GM18517 (cell line): ENCODE data around the gene OPN1SW.

Experiments
- ATAC-seq: cut with Tn5 transposase; IDR thresholded peaks from one replicate; pipeline ENCODE4 v1.9.1; 2021; ENCODE audit warnings: mild to moderate bottlenecking, moderate library complexity; ENCODE audit not compliant: unreplicated experiment

The OPN1SW gene

DNA sequence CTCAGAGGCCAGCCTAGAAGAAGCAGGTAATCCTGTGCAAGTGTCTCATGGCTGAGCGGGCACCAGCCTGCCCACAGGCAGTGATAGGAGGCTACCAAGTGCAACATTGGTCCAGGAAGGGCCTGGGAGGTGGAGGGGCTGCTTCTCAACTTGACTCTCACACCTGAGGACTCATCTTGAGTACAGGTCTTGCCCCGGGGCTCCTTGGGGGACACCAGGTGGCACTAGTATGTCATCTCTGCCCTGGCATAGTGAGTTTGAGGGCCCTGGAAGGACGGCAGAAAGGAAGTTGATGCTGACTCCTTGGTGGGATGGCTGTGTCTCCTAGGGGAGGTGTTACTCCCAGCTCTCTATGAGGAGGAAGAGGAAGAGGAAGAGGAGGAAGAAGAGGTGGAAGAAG, 18.4 kb upstream of the OPN1SW start:
- no peak for ATAC-seq

DNA sequence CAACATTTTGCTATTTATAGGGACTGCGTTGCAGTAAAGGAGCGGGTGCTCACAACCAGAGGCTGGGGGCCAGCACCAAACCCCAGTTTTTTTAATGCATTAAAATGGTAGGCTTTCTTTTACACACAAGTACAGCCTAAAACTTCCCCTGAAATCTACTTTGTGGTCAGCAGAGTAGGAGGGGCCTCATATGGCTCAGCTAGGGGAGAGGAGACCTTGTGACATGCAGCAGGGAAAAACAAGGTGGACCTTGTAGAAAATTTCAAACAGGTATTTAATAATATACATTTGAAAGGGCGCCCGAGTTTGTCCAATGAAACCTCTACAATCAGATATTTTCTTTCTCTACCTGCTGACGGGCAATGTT, 17.6 kb upstream of the OPN1SW start:
- ATAC-seq: no peak

DNA sequence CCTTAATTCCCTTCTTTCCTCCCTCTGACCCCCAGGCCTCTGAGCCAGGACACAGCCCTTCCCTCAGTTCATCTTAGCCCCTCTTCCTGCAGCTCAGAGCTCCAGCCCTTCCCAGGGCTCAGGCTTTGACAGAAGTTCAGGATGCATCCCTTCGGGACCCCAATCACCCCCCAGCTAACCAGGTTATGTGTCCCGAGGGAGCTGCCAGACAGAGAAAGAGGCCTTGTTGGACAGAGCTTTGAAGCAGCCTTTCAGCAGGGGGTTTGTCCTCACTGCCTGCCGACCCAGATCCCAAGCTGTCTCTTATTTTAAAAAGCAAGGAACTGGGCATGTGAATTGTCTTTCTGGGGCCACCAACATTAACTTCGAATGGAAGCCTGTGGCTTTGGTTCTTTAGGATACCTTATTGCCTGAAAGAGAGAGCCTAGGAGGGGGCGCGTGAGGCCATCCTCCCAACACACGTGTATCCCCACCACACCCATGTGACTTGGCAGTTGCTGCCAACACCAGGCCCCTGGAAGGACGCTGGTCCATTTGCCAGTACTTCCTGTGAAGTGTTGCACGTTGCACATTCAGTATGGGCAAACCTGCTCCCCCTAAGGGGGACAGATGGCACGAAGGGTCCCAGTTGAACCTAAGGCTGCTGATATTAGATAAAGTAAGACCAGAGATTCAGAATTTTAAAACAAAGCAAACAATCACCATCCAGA, 17.0 kb upstream of the OPN1SW start:
- ATAC-seq: no peak

DNA sequence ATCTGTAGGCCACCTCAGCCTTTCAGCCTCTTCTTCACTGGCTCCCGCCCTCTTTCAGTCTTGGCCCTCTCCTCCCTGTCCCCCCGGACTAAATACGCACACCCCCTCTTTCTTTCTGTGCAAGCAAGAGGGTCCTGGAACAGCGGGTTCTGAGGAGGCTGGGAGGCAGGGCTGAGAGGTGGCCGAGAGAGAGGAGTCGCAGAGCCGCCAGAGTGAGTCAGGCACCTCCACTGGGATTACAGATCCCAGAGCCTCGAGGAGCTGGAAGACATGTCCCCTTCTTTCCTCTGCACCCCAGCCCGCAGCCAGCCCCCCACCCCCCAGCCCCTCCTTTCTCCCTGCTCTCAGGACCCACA, 16.4 kb upstream of the OPN1SW start:
- no peak for ATAC-seq

DNA sequence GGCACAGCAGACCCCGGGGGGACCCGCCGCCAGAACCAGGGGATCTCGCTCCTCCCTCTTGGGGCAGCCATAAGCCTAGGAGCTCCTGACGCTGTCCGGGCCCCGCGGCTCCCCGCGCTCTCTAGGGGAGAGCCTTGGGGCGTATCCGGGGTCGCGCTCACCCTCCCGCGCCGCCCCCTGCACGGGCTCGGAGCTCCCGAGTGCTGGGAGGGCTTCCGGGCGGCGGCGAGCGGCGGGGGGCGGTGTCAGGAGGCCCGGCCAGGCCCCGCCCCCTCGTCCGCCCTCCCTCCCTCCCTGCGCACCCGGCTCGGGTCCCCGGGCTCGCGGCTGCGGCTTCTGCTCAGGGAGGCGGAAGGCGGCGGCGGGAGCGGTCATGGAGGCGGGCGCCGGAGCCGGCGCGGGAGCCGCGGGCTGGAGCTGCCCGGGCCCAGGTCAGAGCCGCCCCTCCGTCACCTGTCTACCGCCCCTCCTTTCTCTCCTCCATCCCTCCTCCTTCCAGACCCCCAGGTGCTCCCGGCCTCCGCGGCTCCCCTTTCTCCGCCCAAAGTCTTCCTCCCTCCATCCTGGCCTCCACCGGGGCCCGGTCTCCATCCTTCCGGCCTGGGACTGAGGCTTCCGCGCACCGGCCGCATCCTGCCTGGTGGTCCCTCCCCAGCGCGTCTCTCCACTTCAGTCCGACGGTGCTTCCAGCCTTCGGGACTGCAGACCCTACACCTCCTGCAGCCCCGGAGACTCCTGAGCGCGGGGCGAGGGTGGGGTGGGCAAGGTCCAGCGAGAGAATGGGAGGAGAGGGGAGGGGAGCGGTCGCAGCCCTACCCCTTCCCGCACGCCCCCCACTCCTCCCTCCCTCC, 15.8 kb upstream of the OPN1SW start, which contains the start of gene CCDC136:
Gene CCDC136 (plus strand): TSS at position 848 of the 851 bp plus-strand sequence. CDS start 444 bp downstream, outside the sequence.
- peak; percentile 73 for ATAC-seq

DNA sequence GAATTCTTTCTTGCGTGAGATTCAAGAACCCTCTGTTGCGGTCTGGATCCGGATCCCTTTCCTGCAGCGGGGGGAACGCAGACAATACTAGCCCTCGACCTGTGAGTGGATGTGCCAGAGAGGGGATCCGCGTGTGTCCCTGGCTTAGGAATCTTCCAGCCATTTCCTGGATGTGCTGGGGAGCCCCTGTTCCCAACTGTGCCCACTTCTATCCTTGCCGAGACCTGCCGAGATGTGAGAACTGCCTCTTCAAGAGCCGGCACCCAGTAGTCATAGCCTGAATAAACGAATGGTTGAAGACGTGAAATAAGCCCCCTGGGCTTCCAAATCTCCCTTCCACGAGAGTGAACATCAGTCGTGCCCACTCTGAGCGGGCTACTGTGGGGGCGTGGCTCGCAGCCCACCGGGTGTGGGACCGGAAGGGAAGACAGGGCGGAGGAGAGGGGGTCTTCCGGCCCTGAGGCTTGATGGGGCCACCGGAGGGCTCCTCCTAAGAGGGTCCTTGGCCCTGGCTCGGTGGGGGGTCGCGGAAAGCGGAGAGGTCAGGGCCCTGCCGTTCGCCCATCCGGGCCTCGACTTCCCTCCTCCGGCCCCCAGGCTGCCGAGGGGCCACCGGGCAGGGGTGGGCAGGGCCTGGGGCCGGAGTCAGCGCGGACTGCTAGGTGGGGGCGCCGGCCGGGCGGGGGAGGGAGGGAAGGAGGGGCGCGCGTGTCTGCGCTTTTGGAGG, 14.9 kb upstream of the OPN1SW start:
- no peak for ATAC-seq

DNA sequence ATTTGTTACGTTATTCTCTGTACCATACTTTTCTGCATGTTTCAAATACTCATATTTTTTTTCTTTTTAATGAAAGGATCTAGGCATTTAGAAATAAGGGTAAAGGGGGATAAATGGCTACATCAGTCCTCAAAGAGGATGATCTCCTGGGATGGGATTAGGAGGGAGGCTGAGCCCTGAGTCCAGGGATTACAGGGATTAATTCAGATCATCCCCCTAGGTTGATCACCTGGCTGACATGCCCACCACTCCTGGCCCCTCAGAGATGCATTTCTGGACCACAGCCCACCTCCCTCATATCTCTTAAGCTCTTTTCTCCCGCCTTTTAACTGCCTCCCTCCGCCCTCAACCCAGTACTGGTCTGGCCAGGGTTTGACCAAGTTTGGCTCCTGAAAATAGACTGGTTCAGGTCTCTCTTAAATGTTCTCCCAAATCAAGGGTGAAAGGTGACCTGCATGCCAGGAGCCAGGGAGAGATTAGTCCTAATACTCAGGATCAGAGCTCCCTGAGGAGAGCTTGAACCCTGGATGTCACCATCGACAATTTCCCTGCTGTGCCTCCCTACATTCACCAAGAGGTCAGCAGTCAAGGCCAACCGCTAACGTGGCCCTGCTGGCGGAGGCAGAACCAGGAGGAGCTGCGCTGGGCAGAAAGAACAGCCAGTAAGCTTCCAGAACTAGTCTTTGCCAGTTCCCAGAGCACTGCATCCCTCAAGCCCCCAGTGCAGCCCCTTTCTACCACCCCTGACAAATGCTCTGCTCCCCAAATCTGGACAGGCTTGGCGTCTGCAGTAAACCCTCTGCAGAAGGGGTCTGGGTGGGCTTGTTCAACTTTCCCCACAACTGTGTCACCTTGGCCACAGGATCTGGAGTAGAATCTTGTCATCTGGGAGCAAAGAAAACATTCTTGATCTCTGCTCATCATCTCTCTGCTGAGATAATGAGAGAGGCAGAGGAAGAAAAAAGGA, 13.1 kb upstream of the OPN1SW start:
- ATAC-seq: no peak

DNA sequence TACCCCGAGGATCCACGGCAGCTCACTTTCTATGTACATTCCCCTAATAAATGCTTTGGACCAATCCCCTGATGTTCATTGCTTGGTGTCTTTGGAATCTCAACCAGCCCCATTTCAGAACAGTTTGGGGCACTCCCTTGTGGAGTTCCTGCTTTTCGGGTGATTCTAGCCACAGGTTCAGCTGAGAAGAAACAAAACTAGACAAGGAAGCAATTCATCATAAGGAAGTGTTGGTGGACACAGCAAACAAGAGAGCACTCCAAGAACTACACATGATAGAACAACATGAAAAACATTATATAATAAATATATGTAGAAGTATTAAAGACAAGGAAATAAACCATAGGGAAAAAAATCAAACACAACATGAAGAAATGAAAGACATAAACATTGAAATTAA, 10.1 kb upstream of the OPN1SW start:
- no peak for ATAC-seq

DNA sequence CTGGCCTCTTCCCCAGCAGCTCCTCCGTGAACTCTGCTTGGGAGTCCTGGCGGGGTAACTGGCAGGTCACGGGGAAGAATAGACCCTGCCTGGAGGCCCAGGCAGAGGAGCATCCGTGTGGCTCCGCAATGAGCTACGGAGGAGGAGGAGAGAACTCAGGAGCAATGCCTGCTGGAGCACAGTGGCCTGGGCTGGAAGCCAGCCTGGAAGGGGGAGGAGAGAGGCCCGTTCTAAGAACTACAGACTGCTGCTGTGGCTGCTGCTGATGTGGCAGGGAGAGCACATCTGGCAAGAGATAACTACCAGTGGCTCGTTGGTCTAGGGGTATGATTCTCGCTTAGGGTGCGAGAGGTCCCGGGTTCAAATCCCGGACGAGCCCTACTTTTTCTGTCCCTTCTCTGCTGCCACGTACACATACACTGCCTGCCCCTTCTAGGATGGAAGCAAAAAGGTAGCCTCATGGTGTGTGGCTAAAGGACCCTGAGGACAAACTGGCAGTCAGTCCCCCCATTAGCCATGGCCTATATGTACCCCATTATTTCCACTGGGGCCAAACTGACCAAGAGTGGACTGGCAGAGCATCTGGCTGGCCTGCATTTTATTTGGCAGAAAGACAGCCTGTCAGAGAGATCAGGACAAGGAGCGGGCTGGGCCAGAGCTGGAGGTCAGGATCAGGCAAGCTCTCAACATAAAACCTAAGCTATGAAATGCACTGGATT, 7.7 kb upstream of the OPN1SW start:
- no peak for ATAC-seq

DNA sequence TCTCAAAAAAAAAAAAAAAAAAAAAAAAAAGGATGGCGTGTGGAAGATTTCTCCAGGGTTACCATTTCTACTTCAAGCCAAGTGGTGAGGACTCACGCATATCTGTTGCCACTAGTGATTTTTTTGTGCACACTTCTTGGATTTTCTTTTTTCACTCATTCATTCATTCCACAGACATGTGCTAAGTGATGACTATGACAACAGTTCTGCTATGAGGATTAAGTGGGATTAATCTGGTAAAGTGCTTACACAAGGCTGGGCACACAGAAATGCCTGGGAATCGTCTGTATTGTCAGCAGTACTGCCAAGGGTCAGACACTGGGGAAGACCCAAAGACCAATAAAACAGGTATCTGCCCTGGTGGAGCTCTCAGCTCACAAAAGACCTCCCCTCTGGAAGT, 6.3 kb upstream of the OPN1SW start:
- ATAC-seq: no peak

DNA sequence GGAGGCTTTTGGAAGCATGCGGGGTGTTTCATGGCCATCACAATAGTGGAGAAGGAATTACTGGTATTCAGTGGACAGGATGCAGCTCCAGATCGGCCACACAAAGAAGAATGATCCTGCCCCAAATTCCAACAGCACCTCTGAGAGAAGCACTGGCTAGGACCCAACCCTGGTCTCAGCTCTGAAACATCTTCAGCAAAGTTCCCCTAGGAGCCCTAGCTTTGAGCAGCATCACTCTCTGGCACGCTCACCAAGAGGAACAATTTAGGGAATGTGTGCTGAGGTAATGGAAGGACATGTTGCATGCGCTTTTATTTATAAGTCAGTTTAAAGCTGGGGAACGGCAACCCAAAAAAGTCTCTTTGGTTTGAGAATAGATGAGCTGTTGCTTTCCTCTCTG, 5.5 kb upstream of the OPN1SW start:
- ATAC-seq: no peak

DNA sequence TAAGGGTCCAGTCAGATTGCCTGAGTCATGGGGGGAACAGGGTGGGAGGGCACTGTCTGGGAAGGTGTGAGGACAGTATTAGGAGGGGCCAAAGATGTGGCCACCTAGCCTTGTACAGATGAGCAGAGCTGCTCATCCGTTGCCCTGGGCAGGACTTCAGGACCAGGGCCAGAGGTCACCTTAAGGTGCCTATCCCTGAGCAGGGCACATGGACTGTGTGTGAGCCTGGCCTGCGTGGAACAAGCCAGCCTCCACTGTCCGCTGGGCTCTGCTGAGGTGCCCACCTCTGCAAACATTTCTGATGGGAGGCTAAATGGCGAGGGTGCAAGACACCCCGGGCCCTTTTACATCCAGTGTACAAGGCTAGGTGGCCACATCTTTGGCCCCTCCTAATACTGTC, 3.4 kb upstream of the OPN1SW start:
- no peak for ATAC-seq

DNA sequence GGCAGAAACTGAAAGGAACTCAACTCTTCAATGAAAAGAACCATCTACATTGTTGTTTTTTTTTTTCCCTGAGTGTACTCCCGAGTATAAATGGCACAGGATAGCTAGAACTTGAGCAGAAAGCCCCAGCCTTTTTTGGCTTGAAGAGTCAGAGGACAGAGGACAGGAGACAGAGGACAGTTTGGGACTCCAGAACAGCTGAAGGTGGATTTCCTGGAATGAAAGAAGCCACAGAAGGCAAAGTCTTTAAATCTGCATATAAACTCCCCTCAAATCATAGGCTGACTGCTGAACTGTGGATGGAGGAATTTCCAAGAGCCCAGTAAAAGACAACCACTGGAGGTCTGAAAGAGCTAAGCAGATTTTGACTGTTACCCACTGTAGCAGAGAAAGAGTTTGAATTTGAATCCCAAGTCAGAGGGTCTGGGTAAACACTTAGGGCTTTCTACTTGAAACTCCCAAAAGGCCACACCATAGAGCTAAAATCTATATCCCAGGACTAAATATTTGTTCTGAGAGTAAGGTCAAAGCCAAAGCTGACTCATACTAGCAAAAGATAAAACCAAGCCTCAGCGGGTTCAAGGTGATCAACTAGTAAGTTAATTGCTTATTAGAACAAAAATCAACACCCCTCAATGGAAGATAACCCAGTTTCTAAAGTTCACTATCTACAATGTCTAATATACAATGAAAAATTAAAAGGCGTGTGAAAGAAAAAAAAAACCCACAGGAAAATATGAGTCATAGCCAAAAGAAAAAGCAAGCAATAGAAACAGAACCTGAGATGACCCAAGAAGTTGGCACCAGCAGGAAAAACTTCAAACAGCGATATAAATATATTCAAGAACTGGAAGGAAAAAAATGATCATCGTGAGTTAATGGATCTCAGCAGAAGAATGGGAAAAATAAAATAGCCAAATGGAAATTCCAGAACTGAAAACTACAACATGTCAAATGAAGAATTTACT, 1.8 kb upstream of the OPN1SW start:
- no peak for ATAC-seq

DNA sequence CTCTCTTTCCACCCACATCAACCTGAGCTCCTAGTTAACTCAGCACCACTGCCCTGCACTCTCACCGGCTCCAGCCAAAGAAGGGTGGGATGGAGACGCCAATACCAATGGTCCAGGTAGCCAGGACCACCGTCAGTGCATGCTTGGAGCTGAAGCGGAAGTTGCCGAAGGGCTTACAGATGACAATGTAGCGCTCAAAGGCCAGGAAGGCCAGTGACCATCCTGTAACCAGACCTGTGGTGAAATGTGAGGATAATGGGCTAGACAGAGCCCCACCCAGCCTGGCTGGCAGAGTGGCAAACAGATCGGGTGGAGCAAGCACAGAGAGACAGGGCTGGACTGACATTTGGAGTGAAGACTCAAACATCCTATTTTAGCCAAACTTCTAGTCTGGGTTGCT, 673 bp downstream of the OPN1SW start:
- ATAC-seq: no peak

DNA sequence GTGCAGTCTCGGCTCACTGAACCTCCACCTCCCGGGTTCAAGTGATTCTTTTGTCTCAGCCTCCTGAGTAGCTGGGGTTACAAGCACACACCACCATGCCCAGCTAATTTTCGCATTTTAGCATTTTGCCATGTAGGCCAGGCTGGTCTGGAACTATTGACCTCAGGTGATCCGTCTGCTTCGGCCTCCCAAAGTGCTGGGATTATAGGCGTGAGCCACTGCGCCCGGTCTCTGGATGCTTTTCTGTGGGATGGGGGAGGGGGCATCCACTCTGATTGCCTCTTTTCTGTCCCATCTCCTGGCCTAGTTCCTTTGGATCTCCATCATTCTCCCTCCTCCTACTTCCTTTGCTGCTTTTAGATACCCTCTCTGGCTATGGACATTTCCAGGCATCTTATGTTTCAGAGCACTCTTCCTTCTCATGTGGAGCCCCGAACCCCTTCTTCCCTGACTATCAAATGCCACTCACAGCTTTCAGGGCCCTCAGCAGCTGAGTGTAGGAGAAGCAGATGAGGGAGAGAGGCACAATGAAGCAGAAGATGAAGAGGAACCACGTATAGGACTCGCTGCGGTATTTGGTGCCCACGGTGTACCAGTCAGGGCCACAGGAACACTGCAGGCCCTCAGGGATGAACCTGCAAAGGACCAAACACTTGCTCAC, 1.4 kb downstream of the OPN1SW start:
- no peak for ATAC-seq

DNA sequence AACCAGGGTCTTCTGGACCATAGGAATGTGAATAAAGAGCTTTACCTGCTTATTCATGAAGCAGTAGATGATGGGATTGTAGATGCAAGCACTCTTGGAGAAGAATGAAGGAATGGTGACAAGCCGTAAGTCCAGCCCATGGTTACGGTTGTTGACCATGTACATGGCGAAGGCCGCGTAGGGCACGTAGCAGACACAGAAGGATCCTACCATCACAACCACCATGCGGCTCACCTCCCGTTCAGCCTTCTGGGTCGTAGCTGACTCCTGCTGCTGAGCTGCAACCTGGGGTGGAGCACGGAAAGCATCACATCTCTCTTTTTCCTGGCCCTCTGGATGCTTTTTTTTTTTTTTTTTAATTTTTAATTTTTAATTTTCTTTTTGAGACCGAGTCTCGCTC, 2.0 kb downstream of the OPN1SW start:
- ATAC-seq: no peak

DNA sequence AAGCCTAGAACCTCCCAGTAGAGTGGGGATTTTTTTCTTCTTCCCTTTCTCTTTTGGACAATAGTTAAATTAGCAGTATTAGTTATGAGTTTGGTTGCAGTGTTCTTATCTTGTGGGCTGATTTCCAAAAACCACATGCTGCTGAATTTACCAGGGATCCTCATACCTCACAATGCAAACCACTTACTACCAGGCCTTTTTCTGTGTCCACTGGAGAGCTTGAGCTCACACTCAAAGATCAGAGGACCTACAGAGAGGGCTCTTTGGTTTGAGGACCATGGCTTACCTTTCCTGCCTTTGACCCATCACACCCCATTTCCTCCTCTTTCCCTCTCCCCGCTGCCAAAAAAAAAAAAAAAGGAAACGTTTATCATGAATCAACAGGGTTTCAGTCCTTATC, 5.4 kb downstream of the OPN1SW start:
- no peak for ATAC-seq

DNA sequence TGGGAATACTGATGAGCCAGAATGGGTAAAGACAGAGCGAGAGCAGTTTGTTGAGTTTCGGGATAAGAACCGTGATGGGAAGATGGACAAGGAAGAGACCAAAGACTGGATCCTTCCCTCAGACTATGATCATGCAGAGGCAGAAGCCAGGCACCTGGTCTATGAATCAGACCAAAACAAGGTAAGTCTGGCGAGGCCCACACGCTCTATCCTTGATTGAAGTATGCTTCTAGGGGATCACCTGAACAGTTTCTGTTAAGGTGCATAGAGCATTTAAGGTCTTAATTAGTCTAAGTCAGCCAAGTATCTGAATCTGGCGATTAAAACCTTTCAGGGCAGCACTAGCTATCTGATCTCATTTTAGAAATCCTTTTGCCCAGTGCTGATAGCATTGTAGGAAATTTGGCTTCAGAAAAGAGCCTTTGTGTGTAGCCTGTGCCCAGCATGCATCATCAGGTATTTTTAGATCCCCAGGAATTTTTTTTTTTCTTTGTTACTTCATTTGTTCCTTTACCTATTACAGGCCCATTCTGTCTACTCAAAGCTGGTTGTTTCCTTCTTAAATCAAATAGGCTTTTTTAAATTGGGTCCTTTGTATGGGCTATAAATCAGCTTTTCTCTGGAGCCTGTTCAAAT, 8.0 kb downstream of the OPN1SW start:
- ATAC-seq: no peak
